Body of pancreas (tissue), 4 donors: ENCODE results near the gene ACACA. TPM values are rescaled to one million over a fixed set of nuclear protein-coding genes. Genes with fewer than 3 reads are reported as not detected.

Experiments
- ATAC-seq: fragments of 150-250 bp; one replicate; pipeline ENCODE4 v1.9.1; 2016
- DNase-seq, 4 donors: peaks; one replicate each; pipeline ENCODE4 v3.0.0-alpha.2; 2019
- H3K27ac ChIP-seq, 4 donors: fragments of 200-600 bp; sonication (generic); 1 replicate in 3 of 4; 2 replicates in 1 of 4; pipeline versions ENCODE4 v1.5.1 to v1.6.1; 2016 to 2019; ENCODE audit warnings: mild to moderate bottlenecking in 1 of 4, mixed read lengths in 1 of 4, moderate library complexity in 1 of 4
- H3K27me3 ChIP-seq, 2 donors: fragments of 200-600 bp; sonication (generic); one replicate each; pipeline ENCODE4 v1.6.0; 2016; ENCODE audit warnings: mild to moderate bottlenecking in 1 of 2
- H3K36me3 ChIP-seq, 2 donors: fragments of 200-600 bp; sonication (generic); replicated peaks in 1 of 2; 2 replicates each; pipeline ENCODE4 v1.5.1; 2016; ENCODE audit warnings: low read depth in 2 of 2; ENCODE audit not compliant: insufficient read depth in 1 of 2
- H3K4me1 ChIP-seq: fragments of 200-600 bp; sonication (generic); one replicate; pipeline ENCODE4 v1.6.0; 2016
- H3K4me3 ChIP-seq, 2 donors: fragments of 200-600 bp; sonication (generic); 1 replicate in 1 of 2; 2 replicates in 1 of 2; pipeline ENCODE4 v1.5.1; 2016 to 2019
- H3K9me3 ChIP-seq, 3 donors: fragments of 200-600 bp; sonication (generic); 1 replicate in 2 of 3; 2 replicates in 1 of 3; pipeline ENCODE4 v1.5.1; 2016
- POLR2A ChIP-seq, 3 donors: fragments of 450-650 bp; IDR thresholded peaks; one replicate each; pipeline ENCODE4 v1.6.1; 2016; ENCODE audit warnings: antibody characterized with exemption in 3 of 3, mild to moderate bottlenecking in 2 of 3
- WGBS, 2 donors: methylation state at CpG; one replicate each; pipeline ENCODE4 v1.1.5; 2017; 5-methylcytosine and 5-hydroxymethylcytosine counted together
- intact Hi-C: fragments of 100-400 bp; cut with DNase I; formaldehyde crosslinking; loops from one replicate; pipeline ENCODE4 v1.15.1; 2023
- total RNA-seq, 2 donors: library from RNA; depleted of rRNA; stranded (reverse); fragments of >200 nt; gene quantifications; one replicate each; pipeline ENCODE4 v1.1.0, GENCODE V29; 2016
- TF ChIP-seq, protein P1 (sequence below), 7 experiments: fragments of 450-650 bp in 4 of 7; fragments of 200-600 bp in 3 of 7; sonication (generic) in 3 of 7; IDR thresholded peaks; one replicate each; pipeline ENCODE4 v1.5.1; 2016 to 2019; ENCODE audit warnings: antibody characterized with exemption in 7 of 7

Gene ACACA
- total RNA-seq, 2 donors from 2014 or later = 9.1 to 49.1 TPM

DNA sequence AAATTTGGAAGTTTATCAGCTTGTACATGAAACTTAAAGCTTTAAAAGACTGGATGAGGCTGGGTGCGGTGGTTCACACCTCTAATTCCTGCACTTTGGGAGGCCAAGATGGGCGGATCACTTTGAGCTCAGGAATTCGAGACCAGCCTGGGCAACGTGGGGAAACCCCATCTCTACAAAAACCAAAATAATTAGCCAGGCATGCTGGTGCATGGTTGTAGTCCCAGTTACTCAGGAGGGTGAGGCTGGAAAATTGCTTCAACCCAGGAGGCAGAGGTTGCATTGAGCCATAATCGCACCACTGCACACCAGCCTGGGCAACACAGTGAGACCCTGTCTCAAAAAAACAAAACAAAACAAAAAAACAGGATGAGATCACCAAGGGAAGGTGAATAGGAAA, 248.3 kb downstream of the ACACA start:
- Histone ChIP-seq H3K4me1 (no peaks in the 10 kb centered on the region), H3K4me3 (no peak overlapping the region), H3K27me3 (no peaks in the 10 kb centered on the region), H3K9me3 (no peaks in the 10 kb centered on the region), H3K27ac (no peak overlapping the region), H3K36me3 (no peaks in the 10 kb centered on the region)
- TF ChIP-seq, protein P1, sequence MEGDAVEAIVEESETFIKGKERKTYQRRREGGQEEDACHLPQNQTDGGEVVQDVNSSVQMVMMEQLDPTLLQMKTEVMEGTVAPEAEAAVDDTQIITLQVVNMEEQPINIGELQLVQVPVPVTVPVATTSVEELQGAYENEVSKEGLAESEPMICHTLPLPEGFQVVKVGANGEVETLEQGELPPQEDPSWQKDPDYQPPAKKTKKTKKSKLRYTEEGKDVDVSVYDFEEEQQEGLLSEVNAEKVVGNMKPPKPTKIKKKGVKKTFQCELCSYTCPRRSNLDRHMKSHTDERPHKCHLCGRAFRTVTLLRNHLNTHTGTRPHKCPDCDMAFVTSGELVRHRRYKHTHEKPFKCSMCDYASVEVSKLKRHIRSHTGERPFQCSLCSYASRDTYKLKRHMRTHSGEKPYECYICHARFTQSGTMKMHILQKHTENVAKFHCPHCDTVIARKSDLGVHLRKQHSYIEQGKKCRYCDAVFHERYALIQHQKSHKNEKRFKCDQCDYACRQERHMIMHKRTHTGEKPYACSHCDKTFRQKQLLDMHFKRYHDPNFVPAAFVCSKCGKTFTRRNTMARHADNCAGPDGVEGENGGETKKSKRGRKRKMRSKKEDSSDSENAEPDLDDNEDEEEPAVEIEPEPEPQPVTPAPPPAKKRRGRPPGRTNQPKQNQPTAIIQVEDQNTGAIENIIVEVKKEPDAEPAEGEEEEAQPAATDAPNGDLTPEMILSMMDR (IDR thresholded peaks at IDR 0.05) = no peak
- TF ChIP-seq POLR2A (IDR thresholded peaks at IDR 0.05) = no peak
- WGBS, 2 donors = 96 to 100% methylated on average over 5 of the region's 5 CpGs
- DNase-seq = no peak
- ATAC-seq = no peak
- intact Hi-C loops = no loop called here

DNA sequence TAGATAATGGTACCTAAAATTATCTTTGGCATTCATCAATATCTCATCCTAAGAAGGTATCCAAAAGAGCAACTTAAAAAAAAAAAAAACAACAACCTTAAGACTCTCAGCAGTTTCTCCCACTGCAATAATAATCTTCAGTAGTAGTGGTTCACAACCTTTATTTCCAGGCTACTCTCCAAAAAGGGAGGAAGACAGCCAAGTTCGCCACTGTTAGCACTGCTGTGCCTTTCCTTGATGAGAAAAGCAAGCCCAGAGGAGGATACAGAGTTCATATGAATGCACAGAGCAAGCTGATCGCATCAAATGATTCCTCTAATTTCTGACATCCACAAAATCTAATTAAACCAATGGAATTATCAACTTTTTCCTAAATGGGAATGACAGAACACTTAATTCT, 258.5 kb downstream of the ACACA start:
- Histone ChIP-seq H3K27me3 (no peaks in the 10 kb centered on the region), H3K9me3 (no peaks in the 10 kb centered on the region), H3K4me3 (no peak overlapping the region), H3K4me1 (no peaks in the 10 kb centered on the region), H3K27ac (no peak overlapping the region), H3K36me3 (peaks cover 0 to 2% of the 10 kb centered on the region in 2 donors)
- no peak for ATAC-seq
- 69 to 75% methylated on average over 2 of the region's 2 CpGs for WGBS, 2 donors
- DNase-seq = no peak
- intact Hi-C loops = no loop called here
- TF ChIP-seq, protein P1 (IDR thresholded peaks at IDR 0.05) = no peak

- no peak for DNase-seq
- 56 to 71% methylated on average over 4 of the region's 4 CpGs for WGBS, 2 donors
- Histone ChIP-seq H3K27me3 (no peaks in the 10 kb centered on the region), H3K4me3 (no peak overlapping the region), H3K27ac (no peak overlapping the region), H3K36me3 (peaks cover 0 to 2% of the 10 kb centered on the region in 2 donors), H3K4me1 (no peaks in the 10 kb centered on the region), H3K9me3 (no peaks in the 10 kb centered on the region)
- intact Hi-C loops = no loop called here
- no peak for ATAC-seq
- no peak for TF ChIP-seq POLR2A (IDR thresholded peaks at IDR 0.05)
- TF ChIP-seq, protein P1 (IDR thresholded peaks at IDR 0.05) = no peak
Observed at GRCh38 chr17:37147301-37147812, 259.3 kb downstream of the ACACA start.

DNA sequence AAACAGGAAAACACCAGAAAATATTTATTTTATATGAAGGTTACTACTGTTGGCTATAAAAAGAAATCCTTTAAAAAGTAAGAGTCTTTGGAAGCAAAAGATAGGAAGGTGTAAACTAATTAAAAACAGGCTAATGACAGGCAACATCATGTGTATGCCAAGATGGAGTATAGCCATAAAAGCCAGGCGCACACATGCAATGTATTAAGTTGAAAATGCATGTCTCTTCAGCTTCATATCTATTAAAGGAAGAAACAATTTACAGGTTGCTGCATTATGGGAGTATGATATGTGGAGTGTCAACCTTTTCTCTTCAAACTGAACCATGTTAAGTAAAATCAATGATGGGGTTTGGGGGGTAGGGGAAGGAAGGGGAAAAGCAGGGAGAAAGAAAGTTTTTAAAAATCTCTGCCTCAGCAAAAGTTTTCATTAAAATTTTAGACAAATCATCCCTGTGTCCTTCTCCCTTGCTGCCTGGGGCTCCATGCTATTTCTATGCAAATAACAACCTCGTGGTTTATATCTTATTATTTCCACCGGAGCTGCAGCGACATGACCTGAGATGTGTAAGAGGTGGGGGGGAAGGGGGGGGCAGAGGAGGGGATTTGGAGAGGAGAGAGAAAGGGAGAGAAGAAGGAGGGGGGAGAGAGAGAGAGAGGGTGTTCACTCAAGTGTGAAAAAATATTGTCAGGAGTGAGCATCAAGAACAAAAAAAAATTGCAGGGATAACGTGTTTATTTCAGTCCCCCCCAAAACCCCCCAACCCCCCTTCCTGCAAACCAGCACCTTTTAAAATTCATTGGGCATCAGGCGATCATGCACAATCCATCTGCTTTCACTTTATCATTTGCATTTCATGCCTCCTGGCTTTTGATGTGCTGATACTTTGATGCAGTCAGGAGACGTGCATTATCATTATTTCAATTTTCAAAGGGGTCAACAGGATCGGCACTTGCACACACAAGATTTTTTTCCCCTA, 260.3 kb downstream of the ACACA start:
- Histone ChIP-seq H3K36me3 (peaks cover 0 to 2% of the 10 kb centered on the region in 2 donors), H3K4me3 (no peak overlapping the region), H3K27ac (no peak overlapping the region), H3K9me3 (no peaks in the 10 kb centered on the region), H3K27me3 (no peaks in the 10 kb centered on the region), H3K4me1 (no peaks in the 10 kb centered on the region)
- DNase-seq = no peak
- WGBS, 2 donors = 83 to 85% methylated on average over 8 of the region's 8 CpGs
- no peak for ATAC-seq
- intact Hi-C loops = no loop called here
- TF ChIP-seq POLR2A (IDR thresholded peaks at IDR 0.05) = no peak
- TF ChIP-seq, protein P1 (IDR thresholded peaks at IDR 0.05) = no peak
